GM21786 (cell line): ENCODE results near the gene FBXO21.
"Not testable (repeated sequence)": the region's sequence is repeated elsewhere in the genome, so short reads cannot be mapped to it uniquely, and the experiment has no call there.

Experiments used
- ATAC-seq: cut with Tn5 transposase; IDR thresholded peaks from one replicate; pipeline ENCODE4 v1.9.1; 2021; ENCODE audit not compliant: unreplicated experiment

Gene FBXO21

GRCh38 chr12:117190210-117190781 lies at the start of gene FBXO21:
Gene FBXO21 (minus strand): TSS chr12:117190470. CDS start chr12:117190456, 14 bp downstream.
- peak; percentile 93 for ATAC-seq

- ATAC-seq: peak; percentile 52
These were observed 46.3 kb upstream of the FBXO21 start for GRCh38 chr12:117236456-117237001.

- no peak for ATAC-seq
These were observed 45.0 kb upstream of the FBXO21 start for GRCh38 chr12:117235261-117235660.

GRCh38 chr12:117234441-117234840 lies 44.2 kb upstream of the FBXO21 start:
- ATAC-seq: no peak

- no peak for ATAC-seq
These were observed 41.5 kb upstream of the FBXO21 start for GRCh38 chr12:117231750-117232149.

- ATAC-seq: no peak
These were observed 38.0 kb upstream of the FBXO21 start for GRCh38 chr12:117228239-117228638.

- ATAC-seq: no peak
These were observed 36.9 kb upstream of the FBXO21 start for GRCh38 chr12:117227000-117227653.

- no peak for ATAC-seq
These were observed 36.2 kb upstream of the FBXO21 start for GRCh38 chr12:117226505-117226904.

GRCh38 chr12:117225179-117225578 lies 34.9 kb upstream of the FBXO21 start:
- no peak for ATAC-seq

- not testable (repeated sequence) for ATAC-seq
These were observed 30.7 kb upstream of the FBXO21 start for GRCh38 chr12:117220947-117221346.

GRCh38 chr12:117218149-117218548 lies 27.9 kb upstream of the FBXO21 start:
- no peak for ATAC-seq

- no peak for ATAC-seq
These were observed 26.4 kb upstream of the FBXO21 start for GRCh38 chr12:117216686-117217085.

GRCh38 chr12:117214797-117215196 lies 24.5 kb upstream of the FBXO21 start:
- no peak for ATAC-seq

GRCh38 chr12:117213295-117213808 lies 23.1 kb upstream of the FBXO21 start:
- no peak for ATAC-seq

- ATAC-seq: no peak
These were observed 22.4 kb upstream of the FBXO21 start for GRCh38 chr12:117212563-117213190.

GRCh38 chr12:117210266-117210918 lies 20.1 kb upstream of the FBXO21 start:
- no peak for ATAC-seq

GRCh38 chr12:117209626-117210025 lies 19.4 kb upstream of the FBXO21 start:
- no peak for ATAC-seq

- ATAC-seq: no peak
These were observed 18.7 kb upstream of the FBXO21 start for GRCh38 chr12:117208811-117209455.

- ATAC-seq: no peak
These were observed 17.9 kb upstream of the FBXO21 start for GRCh38 chr12:117208206-117208605.

GRCh38 chr12:117207675-117208074 lies 17.4 kb upstream of the FBXO21 start:
- no peak for ATAC-seq

- ATAC-seq: no peak
These were observed 12.3 kb upstream of the FBXO21 start for GRCh38 chr12:117202556-117202955.
